ENCODE results near the gene RHOBTB3.
"Not testable (repeated sequence)": the region's sequence is repeated elsewhere in the genome, so short reads cannot be mapped to it uniquely, and the experiment has no call there.

DNA sequence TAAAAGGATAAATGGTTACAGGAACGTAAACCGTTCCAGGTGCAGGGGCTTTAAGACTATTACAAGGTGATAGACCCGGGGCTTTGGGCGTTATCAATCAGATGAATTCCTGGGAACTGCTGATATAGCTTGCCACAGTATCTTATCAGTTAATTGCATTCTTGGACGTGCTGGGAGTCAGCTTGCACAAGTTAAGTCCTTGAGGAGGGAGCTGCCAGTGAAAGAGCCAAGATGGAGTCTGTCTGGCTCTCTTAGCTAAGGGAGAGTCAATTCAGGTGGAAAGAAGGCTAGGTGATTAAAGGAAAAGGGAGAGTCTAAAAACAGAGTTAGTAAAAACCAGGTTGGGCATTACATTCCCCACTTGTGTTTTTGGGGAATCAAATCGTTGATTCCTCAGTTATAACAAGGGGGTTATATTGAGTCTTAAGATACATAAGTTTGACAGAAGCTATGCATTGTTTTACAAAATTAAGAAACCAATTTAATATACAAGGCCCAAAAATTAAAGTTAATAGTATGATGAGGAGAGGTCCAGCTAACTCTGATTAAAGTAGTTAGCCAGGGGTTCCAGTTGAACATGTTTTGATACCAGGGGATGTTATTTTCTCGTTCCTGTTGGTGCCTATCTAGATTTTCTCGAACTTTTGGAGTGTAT, 23.5 kb upstream of the RHOBTB3 start:
- TF ChIP-seq, protein P1, sequence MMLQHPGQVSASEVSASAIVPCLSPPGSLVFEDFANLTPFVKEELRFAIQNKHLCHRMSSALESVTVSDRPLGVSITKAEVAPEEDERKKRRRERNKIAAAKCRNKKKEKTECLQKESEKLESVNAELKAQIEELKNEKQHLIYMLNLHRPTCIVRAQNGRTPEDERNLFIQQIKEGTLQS (IDR thresholded peaks at IDR 0.05), result not testable (repeated sequence)
- TF ChIP-seq POLR2A (IDR thresholded peaks at IDR 0.05; ENCODE audit: borderline replicate concordance, extremely low read depth, insufficient read depth, insufficient read length); YY1 (IDR thresholded peaks at IDR 0.05; ENCODE audit: extremely low read depth, insufficient replicate concordance, low read depth, low read length); SP1 (IDR thresholded peaks at IDR 0.05; ENCODE audit: low read depth); EZH2 (IDR thresholded peaks at IDR 0.05); ZNF274 (IDR thresholded peaks at IDR 0.05; ENCODE audit: low read depth, low read length); FOSL1 (IDR thresholded peaks at IDR 0.05; ENCODE audit: low read depth); CEBPB (IDR thresholded peaks at IDR 0.05; ENCODE audit: low read depth); TCF7L2 (IDR thresholded peaks at IDR 0.05; ENCODE audit: borderline replicate concordance, extremely low read depth, insufficient read depth, insufficient read length): not testable (repeated sequence)
- TF ChIP-seq, protein P2, sequence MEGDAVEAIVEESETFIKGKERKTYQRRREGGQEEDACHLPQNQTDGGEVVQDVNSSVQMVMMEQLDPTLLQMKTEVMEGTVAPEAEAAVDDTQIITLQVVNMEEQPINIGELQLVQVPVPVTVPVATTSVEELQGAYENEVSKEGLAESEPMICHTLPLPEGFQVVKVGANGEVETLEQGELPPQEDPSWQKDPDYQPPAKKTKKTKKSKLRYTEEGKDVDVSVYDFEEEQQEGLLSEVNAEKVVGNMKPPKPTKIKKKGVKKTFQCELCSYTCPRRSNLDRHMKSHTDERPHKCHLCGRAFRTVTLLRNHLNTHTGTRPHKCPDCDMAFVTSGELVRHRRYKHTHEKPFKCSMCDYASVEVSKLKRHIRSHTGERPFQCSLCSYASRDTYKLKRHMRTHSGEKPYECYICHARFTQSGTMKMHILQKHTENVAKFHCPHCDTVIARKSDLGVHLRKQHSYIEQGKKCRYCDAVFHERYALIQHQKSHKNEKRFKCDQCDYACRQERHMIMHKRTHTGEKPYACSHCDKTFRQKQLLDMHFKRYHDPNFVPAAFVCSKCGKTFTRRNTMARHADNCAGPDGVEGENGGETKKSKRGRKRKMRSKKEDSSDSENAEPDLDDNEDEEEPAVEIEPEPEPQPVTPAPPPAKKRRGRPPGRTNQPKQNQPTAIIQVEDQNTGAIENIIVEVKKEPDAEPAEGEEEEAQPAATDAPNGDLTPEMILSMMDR (IDR thresholded peaks at IDR 0.05 in 2 of 3, conservative IDR thresholded peaks at IDR 0.05 in 1 of 3; ENCODE audit: borderline replicate concordance in 1 of 3, insufficient read depth in 1 of 3, low read depth in 2 of 3, low read length in 2 of 3), result not testable (repeated sequence)
- TF ChIP-seq, protein P3, sequence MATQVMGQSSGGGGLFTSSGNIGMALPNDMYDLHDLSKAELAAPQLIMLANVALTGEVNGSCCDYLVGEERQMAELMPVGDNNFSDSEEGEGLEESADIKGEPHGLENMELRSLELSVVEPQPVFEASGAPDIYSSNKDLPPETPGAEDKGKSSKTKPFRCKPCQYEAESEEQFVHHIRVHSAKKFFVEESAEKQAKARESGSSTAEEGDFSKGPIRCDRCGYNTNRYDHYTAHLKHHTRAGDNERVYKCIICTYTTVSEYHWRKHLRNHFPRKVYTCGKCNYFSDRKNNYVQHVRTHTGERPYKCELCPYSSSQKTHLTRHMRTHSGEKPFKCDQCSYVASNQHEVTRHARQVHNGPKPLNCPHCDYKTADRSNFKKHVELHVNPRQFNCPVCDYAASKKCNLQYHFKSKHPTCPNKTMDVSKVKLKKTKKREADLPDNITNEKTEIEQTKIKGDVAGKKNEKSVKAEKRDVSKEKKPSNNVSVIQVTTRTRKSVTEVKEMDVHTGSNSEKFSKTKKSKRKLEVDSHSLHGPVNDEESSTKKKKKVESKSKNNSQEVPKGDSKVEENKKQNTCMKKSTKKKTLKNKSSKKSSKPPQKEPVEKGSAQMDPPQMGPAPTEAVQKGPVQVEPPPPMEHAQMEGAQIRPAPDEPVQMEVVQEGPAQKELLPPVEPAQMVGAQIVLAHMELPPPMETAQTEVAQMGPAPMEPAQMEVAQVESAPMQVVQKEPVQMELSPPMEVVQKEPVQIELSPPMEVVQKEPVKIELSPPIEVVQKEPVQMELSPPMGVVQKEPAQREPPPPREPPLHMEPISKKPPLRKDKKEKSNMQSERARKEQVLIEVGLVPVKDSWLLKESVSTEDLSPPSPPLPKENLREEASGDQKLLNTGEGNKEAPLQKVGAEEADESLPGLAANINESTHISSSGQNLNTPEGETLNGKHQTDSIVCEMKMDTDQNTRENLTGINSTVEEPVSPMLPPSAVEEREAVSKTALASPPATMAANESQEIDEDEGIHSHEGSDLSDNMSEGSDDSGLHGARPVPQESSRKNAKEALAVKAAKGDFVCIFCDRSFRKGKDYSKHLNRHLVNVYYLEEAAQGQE (IDR thresholded peaks at IDR 0.05; ENCODE audit: low read depth), result not testable (repeated sequence)
- TF ChIP-seq, protein P4, sequence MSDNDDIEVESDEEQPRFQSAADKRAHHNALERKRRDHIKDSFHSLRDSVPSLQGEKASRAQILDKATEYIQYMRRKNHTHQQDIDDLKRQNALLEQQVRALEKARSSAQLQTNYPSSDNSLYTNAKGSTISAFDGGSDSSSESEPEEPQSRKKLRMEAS (IDR thresholded peaks at IDR 0.05), result not testable (repeated sequence)
